Measurements from ENCODE around the gene KLHDC1. TPM values are rescaled to one million over a fixed set of nuclear protein-coding genes. Genes with fewer than 3 reads are reported as not detected.
A peak's percentile ranks its signal among the peaks of the same experiment; 100 is the strongest.
"Not testable (repeated sequence)": the region's sequence is repeated elsewhere in the genome, so short reads cannot be mapped to it uniquely, and the experiment has no call there.

Gene KLHDC1, protein sequence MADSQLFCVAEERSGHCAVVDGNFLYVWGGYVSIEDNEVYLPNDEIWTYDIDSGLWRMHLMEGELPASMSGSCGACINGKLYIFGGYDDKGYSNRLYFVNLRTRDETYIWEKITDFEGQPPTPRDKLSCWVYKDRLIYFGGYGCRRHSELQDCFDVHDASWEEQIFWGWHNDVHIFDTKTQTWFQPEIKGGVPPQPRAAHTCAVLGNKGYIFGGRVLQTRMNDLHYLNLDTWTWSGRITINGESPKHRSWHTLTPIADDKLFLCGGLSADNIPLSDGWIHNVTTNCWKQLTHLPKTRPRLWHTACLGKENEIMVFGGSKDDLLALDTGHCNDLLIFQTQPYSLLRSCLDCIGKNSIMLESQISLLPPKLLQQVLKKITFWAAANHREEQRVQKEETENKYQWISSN
- total RNA-seq (2022) (0.97 and 0.98 TPM in 2 replicates), Bru-seq, nascent RNA (percentile 36 among the genes with signal in this experiment), BruChase-seq, experiment 1, labeled RNA remaining after a 2-hour chase (percentile 35 among the genes with signal in this experiment), BruChase-seq, experiment 2, labeled RNA remaining after a 6-hour chase (percentile 32 among the genes with signal in this experiment)
- long read RNA-seq, result 0 reads

GRCh38 chr14:49692811-49693734 lies at the start of gene KLHDC1:
Gene KLHDC1, plus strand, starts transcription at chr14:49693120. Its CDS starts 75 bp downstream, at chr14:49693195.
- CTCF ChIA-PET, result no interaction called here
- no peak for TF ChIP-seq CTCF (IDR thresholded peaks at IDR 0.05; ENCODE audit: insufficient read depth in 1 of 2, low read depth in 1 of 2, low read length in 1 of 2, severe bottlenecking in 1 of 2, unreplicated experiment in 1 of 2)

GRCh38 chr14:49653508-49653907 lies 39.4 kb upstream of the KLHDC1 start:
- intact Hi-C loops (cut with micrococcal nuclease; ENCODE audit: unreplicated experiment), result no loop called here
- no peak overlapping the region for H3K27ac Mint-ChIP-seq (ENCODE audit: unreplicated experiment)
- H3K9me3 ChIP-seq, result no peaks in the 10 kb centered on the region
- H3K4me3 ChIP-seq (ENCODE audit: low read depth, low read length), result no peak overlapping the region
- H3K4me1 Mint-ChIP-seq (ENCODE audit: low read depth, unreplicated experiment), result no peaks in the 10 kb centered on the region
- no peaks in the 10 kb centered on the region for H3K27me3 ChIP-seq (replicated peaks; ENCODE audit: control insufficient read depth, insufficient read depth, low read length)
- TF ChIP-seq CTCF (IDR thresholded peaks at IDR 0.05; ENCODE audit: insufficient read depth in 1 of 2, low read depth in 1 of 2, low read length in 1 of 2, severe bottlenecking in 1 of 2, unreplicated experiment in 1 of 2), result no peak
- no TSS peak for BruUV-seq (replicated peaks)
- H3K36me3 ChIP-seq (ENCODE audit: control insufficient read depth, insufficient read depth, low read length), result peaks cover under 1% of the 10 kb centered on the region
- CTCF ChIA-PET, result no interaction called here
- no peaks in the 10 kb centered on the region for H3K9me3 Mint-ChIP-seq (ENCODE audit: unreplicated experiment)
- peaks cover 34% of the 10 kb centered on the region for H3K36me3 Mint-ChIP-seq (ENCODE audit: insufficient read depth, unreplicated experiment)
- no peak overlapping the region for H3K4me3 Mint-ChIP-seq (ENCODE audit: unreplicated experiment)
- no peak for DNase-seq
- no peaks in the 10 kb centered on the region for H3K4me1 ChIP-seq
- H3K27me3 Mint-ChIP-seq (ENCODE audit: insufficient read depth, unreplicated experiment), result no peaks in the 10 kb centered on the region
- POLR2A ChIA-PET, result no interaction called here

More at GRCh38 chr14:49692811-49693734, at the start of gene KLHDC1:
- DNase-seq, result peak; percentile 78 to 80
- Histone ChIP-seq H3K4me1 (peaks cover 4% of the 10 kb centered on the region; the same call in 1 of the 2 replicates), H3K4me3 (ENCODE audit: low read depth, low read length) (peak within 1 kb of the TSS; percentile 87), H3K9me3 (no peaks in the 10 kb centered on the region), H3K27me3 (replicated peaks; ENCODE audit: control insufficient read depth, insufficient read depth, low read length) (no peaks in the 10 kb centered on the region), H3K36me3 (ENCODE audit: control insufficient read depth, insufficient read depth, low read length) (no peaks in the 10 kb centered on the region)
- Mint-ChIP-seq H3K27ac (ENCODE audit: unreplicated experiment) (peak within 1 kb of the TSS; percentile 55), H3K4me3 (ENCODE audit: unreplicated experiment) (peak within 1 kb of the TSS; percentile 75), H3K9me3 (ENCODE audit: unreplicated experiment) (no peaks in the 10 kb centered on the region), H3K4me1 (ENCODE audit: low read depth, unreplicated experiment) (peaks cover 23% of the 10 kb centered on the region), H3K27me3 (ENCODE audit: insufficient read depth, unreplicated experiment) (no peaks in the 10 kb centered on the region), H3K36me3 (ENCODE audit: insufficient read depth, unreplicated experiment) (peaks cover 5% of the 10 kb centered on the region)
- POLR2A ChIA-PET, result interaction anchor here (0.6 to 1.0 kb wide), 2 partner anchors 75 to 424 kb away, joined by 3 read pairs; no protein-coding TSS in a partner anchor
- intact Hi-C loops (cut with micrococcal nuclease; ENCODE audit: unreplicated experiment), result loop anchor here (1.0 to 2.0 kb wide), 2 partner anchors 28 to 74 kb away; no protein-coding TSS in a partner anchor
- TSS peak; percentile 25 for BruUV-seq (replicated peaks)

DNA sequence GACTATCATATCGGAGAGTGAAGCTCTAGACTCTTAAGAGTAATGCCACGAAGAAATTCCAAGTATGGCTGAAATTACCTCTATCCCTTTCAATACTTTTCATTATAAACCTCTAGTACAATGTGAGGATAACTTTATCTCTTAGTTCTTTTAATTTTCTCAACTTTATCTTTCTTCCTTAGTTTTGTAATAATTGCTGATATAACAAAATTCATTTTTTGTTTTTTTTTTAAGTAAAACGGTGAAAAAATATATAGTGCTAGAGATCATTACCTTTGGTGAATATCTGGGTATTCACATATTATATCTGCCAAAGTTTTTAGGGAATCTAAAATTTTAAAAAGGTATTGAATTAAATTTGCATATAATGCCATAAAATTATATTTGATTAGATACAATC lies 38.4 kb upstream of the KLHDC1 start:
- no peaks in the 10 kb centered on the region for H3K9me3 ChIP-seq
- intact Hi-C loops (cut with micrococcal nuclease; ENCODE audit: unreplicated experiment), result no loop called here
- CTCF ChIA-PET, result no interaction called here
- POLR2A ChIA-PET, result no interaction called here
- Mint-ChIP-seq H3K4me1 (ENCODE audit: low read depth, unreplicated experiment) (no peaks in the 10 kb centered on the region), H3K4me3 (ENCODE audit: unreplicated experiment) (no peak overlapping the region), H3K27me3 (ENCODE audit: insufficient read depth, unreplicated experiment) (no peaks in the 10 kb centered on the region), H3K36me3 (ENCODE audit: insufficient read depth, unreplicated experiment) (peaks cover 24% of the 10 kb centered on the region), H3K9me3 (ENCODE audit: unreplicated experiment) (no peaks in the 10 kb centered on the region), H3K27ac (ENCODE audit: unreplicated experiment) (no peak overlapping the region)
- H3K36me3 ChIP-seq (ENCODE audit: control insufficient read depth, insufficient read depth, low read length), result no peaks in the 10 kb centered on the region
- H3K4me1 ChIP-seq, result no peaks in the 10 kb centered on the region
- TF ChIP-seq CTCF (IDR thresholded peaks at IDR 0.05; ENCODE audit: insufficient read depth in 1 of 2, low read depth in 1 of 2, low read length in 1 of 2, severe bottlenecking in 1 of 2, unreplicated experiment in 1 of 2), result no peak
- no peaks in the 10 kb centered on the region for H3K27me3 ChIP-seq (replicated peaks; ENCODE audit: control insufficient read depth, insufficient read depth, low read length)
- DNase-seq, result no peak
- no peak overlapping the region for H3K4me3 ChIP-seq (ENCODE audit: low read depth, low read length)
- no TSS peak for BruUV-seq (replicated peaks)

DNA sequence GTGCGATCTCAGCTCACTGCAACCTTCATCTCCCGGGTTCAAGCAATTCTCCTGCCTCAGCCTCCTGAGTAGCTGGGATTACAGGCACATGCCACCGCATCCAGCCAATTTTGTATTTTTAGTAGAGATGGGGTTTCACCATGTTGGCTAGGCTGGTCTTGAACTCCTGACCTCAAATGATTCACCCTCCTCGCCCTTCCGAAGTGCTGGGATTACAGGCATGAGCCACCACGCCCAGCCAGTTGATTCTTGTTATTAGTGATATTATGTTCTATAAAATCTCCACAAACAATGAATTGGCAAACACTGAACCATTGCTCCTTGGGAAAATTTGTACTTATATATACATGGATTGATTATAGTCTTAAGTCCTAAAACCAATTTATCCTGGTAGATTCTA lies 35.4 kb upstream of the KLHDC1 start:
- H3K4me3 ChIP-seq (ENCODE audit: low read depth, low read length); H3K4me3 Mint-ChIP-seq (ENCODE audit: unreplicated experiment); POLR2A ChIA-PET; H3K9me3 Mint-ChIP-seq (ENCODE audit: unreplicated experiment); H3K27me3 ChIP-seq (replicated peaks; ENCODE audit: control insufficient read depth, insufficient read depth, low read length); H3K4me1 ChIP-seq; intact Hi-C loops (cut with micrococcal nuclease; ENCODE audit: unreplicated experiment); CTCF ChIA-PET; BruUV-seq (replicated peaks); H3K4me1 Mint-ChIP-seq (ENCODE audit: low read depth, unreplicated experiment); H3K27me3 Mint-ChIP-seq (ENCODE audit: insufficient read depth, unreplicated experiment); H3K36me3 ChIP-seq (ENCODE audit: control insufficient read depth, insufficient read depth, low read length); H3K9me3 ChIP-seq; H3K27ac Mint-ChIP-seq (ENCODE audit: unreplicated experiment); H3K36me3 Mint-ChIP-seq (ENCODE audit: insufficient read depth, unreplicated experiment); DNase-seq: not testable (repeated sequence)
